OCI-LY3 (cell line): ENCODE measurements around the gene MOCS2.

Source experiments
- EZH2phosphoT487 ChIP-seq: fragments of 200-600 bp; shearing (Covaris generic); IDR thresholded peaks from 2 replicates; pipeline ENCODE4 v1.6.1; 2018; ENCODE audit warnings: antibody characterized with exemption, mixed run types, low read depth
- TF ChIP-seq, protein P1 (sequence below): fragments of 200-600, 300-600 bp; sonication (generic); IDR thresholded peaks from 2 replicates; pipeline ENCODE4 v1.5.1; 2014; ENCODE audit warnings: antibody characterized with exemption, low read length, low read depth

- TF ChIP-seq, protein P1, sequence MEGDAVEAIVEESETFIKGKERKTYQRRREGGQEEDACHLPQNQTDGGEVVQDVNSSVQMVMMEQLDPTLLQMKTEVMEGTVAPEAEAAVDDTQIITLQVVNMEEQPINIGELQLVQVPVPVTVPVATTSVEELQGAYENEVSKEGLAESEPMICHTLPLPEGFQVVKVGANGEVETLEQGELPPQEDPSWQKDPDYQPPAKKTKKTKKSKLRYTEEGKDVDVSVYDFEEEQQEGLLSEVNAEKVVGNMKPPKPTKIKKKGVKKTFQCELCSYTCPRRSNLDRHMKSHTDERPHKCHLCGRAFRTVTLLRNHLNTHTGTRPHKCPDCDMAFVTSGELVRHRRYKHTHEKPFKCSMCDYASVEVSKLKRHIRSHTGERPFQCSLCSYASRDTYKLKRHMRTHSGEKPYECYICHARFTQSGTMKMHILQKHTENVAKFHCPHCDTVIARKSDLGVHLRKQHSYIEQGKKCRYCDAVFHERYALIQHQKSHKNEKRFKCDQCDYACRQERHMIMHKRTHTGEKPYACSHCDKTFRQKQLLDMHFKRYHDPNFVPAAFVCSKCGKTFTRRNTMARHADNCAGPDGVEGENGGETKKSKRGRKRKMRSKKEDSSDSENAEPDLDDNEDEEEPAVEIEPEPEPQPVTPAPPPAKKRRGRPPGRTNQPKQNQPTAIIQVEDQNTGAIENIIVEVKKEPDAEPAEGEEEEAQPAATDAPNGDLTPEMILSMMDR: no peak
- no peak for TF ChIP-seq EZH2phosphoT487
These were observed 7.0 kb upstream of the MOCS2 start for GRCh38 chr5:53116597-53116996.
